Fibroblast of gingiva (primary cell): ENCODE data around the gene MYO1H.
"Not testable (repeated sequence)": the region's sequence is repeated elsewhere in the genome, so short reads cannot be mapped to it uniquely, and the experiment has no call there.

ENCODE experiments used
- DNase-seq: peaks from one replicate; pipeline ENCODE4 v3.0.0-alpha.2; 2011; ENCODE audit warnings: low read depth

The MYO1H gene

GRCh38 chr12:109343677-109344076, 4.0 kb upstream of the MYO1H start:
- DNase-seq = no peak

GRCh38 chr12:109345428-109345827, 2.3 kb upstream of the MYO1H start:
- no peak for DNase-seq

GRCh38 chr12:109346920-109347319, 780 bp upstream of the MYO1H start:
- no peak for DNase-seq

GRCh38 chr12:109352184-109352583, 4.5 kb downstream of the MYO1H start:
- DNase-seq = no peak

GRCh38 chr12:109356577-109356976, 8.9 kb downstream of the MYO1H start:
- no peak for DNase-seq

- DNase-seq = no peak
These were observed 9.3 kb downstream of the MYO1H start for GRCh38 chr12:109357032-109357431.

- DNase-seq = peak; percentile 36
These were observed 10.6 kb downstream of the MYO1H start for GRCh38 chr12:109358154-109358869.

GRCh38 chr12:109359131-109359690, 11.5 kb downstream of the MYO1H start:
- no peak for DNase-seq

- DNase-seq = no peak
These were observed 22.1 kb downstream of the MYO1H start for GRCh38 chr12:109369831-109370230.

- DNase-seq = no peak
These were observed 29.5 kb downstream of the MYO1H start for GRCh38 chr12:109377139-109377685.

GRCh38 chr12:109378569-109378968, 30.9 kb downstream of the MYO1H start:
- DNase-seq = no peak

- DNase-seq = no peak
These were observed 34.3 kb downstream of the MYO1H start for GRCh38 chr12:109382031-109382430.

- no peak for DNase-seq
These were observed 35.5 kb downstream of the MYO1H start for GRCh38 chr12:109383240-109383639.

- peak; percentile 66 for DNase-seq
These were observed 37.8 kb downstream of the MYO1H start for GRCh38 chr12:109385339-109386058.

- no peak for DNase-seq
These were observed 38.3 kb downstream of the MYO1H start for GRCh38 chr12:109386059-109386433.

- peak; percentile 28 for DNase-seq
These were observed 39.9 kb downstream of the MYO1H start for GRCh38 chr12:109387425-109388166.

- DNase-seq = no peak
These were observed 40.5 kb downstream of the MYO1H start for GRCh38 chr12:109388167-109388563.

- DNase-seq = no peak
These were observed 41.4 kb downstream of the MYO1H start for GRCh38 chr12:109389146-109389545.

GRCh38 chr12:109393437-109394345, 46.0 kb downstream of the MYO1H start:
- DNase-seq = peak; percentile 41

- no peak for DNase-seq
These were observed 47.2 kb downstream of the MYO1H start for GRCh38 chr12:109394891-109395290.

- not testable (repeated sequence) for DNase-seq
These were observed 57.1 kb downstream of the MYO1H start for GRCh38 chr12:109404841-109405240.
